Lower leg skin (tissue), 3 donors: ENCODE measurements around the gene EIF5A2.
"Not testable (repeated sequence)": the region's sequence is repeated elsewhere in the genome, so short reads cannot be mapped to it uniquely, and the experiment has no call there.

Source experiments
- CTCF ChIP-seq, 3 donors: fragments of 450-650 bp; IDR thresholded peaks; one replicate each; pipeline ENCODE4 v1.5.1; 2016; ENCODE audit warnings: antibody characterized with exemption in 3 of 3, mild to moderate bottlenecking in 3 of 3, moderate library complexity in 2 of 3
- POLR2A ChIP-seq, 2 donors: fragments of 450-650 bp; IDR thresholded peaks; one replicate each; pipeline ENCODE4 v1.6.1; 2016 to 2017; ENCODE audit warnings: antibody characterized with exemption in 2 of 2, mild to moderate bottlenecking in 1 of 2, moderate library complexity in 1 of 2

DNA sequence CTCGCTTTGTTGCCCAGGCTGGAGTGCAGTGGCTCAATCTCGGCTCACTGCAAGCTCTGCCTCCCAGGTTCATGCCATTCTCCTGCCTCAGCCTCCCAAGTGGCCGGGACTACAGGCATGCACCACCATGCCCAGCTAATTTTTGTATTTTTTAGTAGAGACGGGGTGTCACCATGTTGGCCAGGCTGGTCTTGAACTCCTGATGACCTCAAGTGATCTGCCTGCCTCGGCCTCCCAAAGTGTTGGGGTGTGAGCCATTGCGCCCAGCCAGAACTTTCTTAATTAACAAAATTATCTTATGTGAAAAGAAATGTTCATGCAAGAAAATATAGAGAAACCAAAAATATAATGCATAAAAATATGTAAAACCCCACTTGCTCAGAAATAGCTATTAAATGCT lies 31.1 kb downstream of the EIF5A2 start:
- not testable (repeated sequence) for TF ChIP-seq CTCF, POLR2A (IDR thresholded peaks at IDR 0.05)
